ENCODE data around the gene MAPK4.
"Not testable (repeated sequence)": the region's sequence is repeated elsewhere in the genome, so short reads cannot be mapped to it uniquely, and the experiment has no call there.

MAPK4 gene

GRCh38 chr18:50594012-50594411 is 34.1 kb downstream of the MAPK4 start:
- H3K27ac Mint-ChIP-seq: no peak overlapping the region
- no peaks in the 10 kb centered on the region for H3K9me3 Mint-ChIP-seq
- no peaks in the 10 kb centered on the region for H3K27me3 Mint-ChIP-seq
- H3K36me3 Mint-ChIP-seq (ENCODE audit: low read depth): no peaks in the 10 kb centered on the region
- no peak overlapping the region for H3K4me3 Mint-ChIP-seq
- H3K4me1 Mint-ChIP-seq (ENCODE audit: low read depth): no peaks in the 10 kb centered on the region

- Mint-ChIP-seq H3K4me3 (no peak overlapping the region), H3K9me3 (no peaks in the 10 kb centered on the region), H3K27ac (no peak overlapping the region), H3K4me1 (ENCODE audit: low read depth) (no peaks in the 10 kb centered on the region), H3K36me3 (ENCODE audit: low read depth) (no peaks in the 10 kb centered on the region), H3K27me3 (no peaks in the 10 kb centered on the region)
Measured at GRCh38 chr18:50594942-50595341, 35.1 kb downstream of the MAPK4 start.

GRCh38 chr18:50602466-50602865 is 42.6 kb downstream of the MAPK4 start:
- Mint-ChIP-seq H3K9me3 (peaks cover 11% of the 10 kb centered on the region), H3K27me3 (peaks cover 14% of the 10 kb centered on the region), H3K36me3 (ENCODE audit: low read depth) (no peaks in the 10 kb centered on the region), H3K4me1 (ENCODE audit: low read depth) (no peaks in the 10 kb centered on the region), H3K27ac (no peak overlapping the region), H3K4me3 (no peak overlapping the region)

GRCh38 chr18:50606609-50607008 is 46.7 kb downstream of the MAPK4 start:
- H3K9me3 Mint-ChIP-seq: peaks cover 18% of the 10 kb centered on the region
- H3K36me3 Mint-ChIP-seq (ENCODE audit: low read depth): no peaks in the 10 kb centered on the region
- no peak overlapping the region for H3K4me3 Mint-ChIP-seq
- no peaks in the 10 kb centered on the region for H3K4me1 Mint-ChIP-seq (ENCODE audit: low read depth)
- H3K27ac Mint-ChIP-seq: no peak overlapping the region
- peaks cover 10% of the 10 kb centered on the region for H3K27me3 Mint-ChIP-seq

DNA sequence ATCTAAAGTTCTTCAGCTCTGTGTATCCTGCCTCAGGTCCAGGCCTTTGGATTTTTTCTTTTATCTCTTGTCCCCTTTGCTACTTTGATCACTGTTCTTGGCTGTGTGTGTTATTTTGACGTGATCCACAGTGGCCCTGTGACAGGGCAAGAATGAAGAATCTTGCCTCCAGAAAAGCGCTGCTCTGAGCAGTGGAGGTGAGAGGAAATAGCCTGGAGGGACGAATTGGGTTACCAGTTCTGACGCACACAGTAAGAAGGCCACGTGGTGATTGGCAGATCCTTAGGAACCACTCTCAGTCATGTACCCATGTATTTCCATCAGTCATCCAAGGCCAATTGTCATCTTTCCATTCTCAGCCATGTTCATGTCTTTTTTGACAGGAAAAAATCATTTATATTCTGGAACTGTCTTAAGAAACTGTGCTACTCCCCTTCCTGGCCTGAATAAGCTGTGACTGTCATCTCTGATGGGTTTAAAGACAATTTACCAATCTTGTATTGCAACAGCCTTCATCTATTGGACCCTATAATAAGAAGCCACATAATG is 47.6 kb downstream of the MAPK4 start:
- H3K4me1 Mint-ChIP-seq (ENCODE audit: low read depth): no peaks in the 10 kb centered on the region
- H3K9me3 Mint-ChIP-seq: peaks cover 12% of the 10 kb centered on the region
- H3K36me3 Mint-ChIP-seq (ENCODE audit: low read depth): no peaks in the 10 kb centered on the region
- H3K27ac Mint-ChIP-seq: no peak overlapping the region
- peaks cover 4% of the 10 kb centered on the region for H3K27me3 Mint-ChIP-seq
- no peak overlapping the region for H3K4me3 Mint-ChIP-seq

- H3K27me3 Mint-ChIP-seq; H3K4me3 Mint-ChIP-seq; H3K36me3 Mint-ChIP-seq (ENCODE audit: low read depth); H3K27ac Mint-ChIP-seq; H3K4me1 Mint-ChIP-seq (ENCODE audit: low read depth): not testable (repeated sequence)
- peaks cover 12% of the 10 kb centered on the region for H3K9me3 Mint-ChIP-seq
Measured at GRCh38 chr18:50609171-50609570, 49.3 kb downstream of the MAPK4 start.

- Mint-ChIP-seq H3K36me3 (ENCODE audit: low read depth) (no peaks in the 10 kb centered on the region), H3K27me3 (peaks cover 7% of the 10 kb centered on the region), H3K4me3 (no peak overlapping the region), H3K4me1 (ENCODE audit: low read depth) (no peaks in the 10 kb centered on the region), H3K9me3 (peaks cover 12% of the 10 kb centered on the region), H3K27ac (no peak overlapping the region)
Measured at GRCh38 chr18:50610349-50610748, 50.5 kb downstream of the MAPK4 start.

DNA sequence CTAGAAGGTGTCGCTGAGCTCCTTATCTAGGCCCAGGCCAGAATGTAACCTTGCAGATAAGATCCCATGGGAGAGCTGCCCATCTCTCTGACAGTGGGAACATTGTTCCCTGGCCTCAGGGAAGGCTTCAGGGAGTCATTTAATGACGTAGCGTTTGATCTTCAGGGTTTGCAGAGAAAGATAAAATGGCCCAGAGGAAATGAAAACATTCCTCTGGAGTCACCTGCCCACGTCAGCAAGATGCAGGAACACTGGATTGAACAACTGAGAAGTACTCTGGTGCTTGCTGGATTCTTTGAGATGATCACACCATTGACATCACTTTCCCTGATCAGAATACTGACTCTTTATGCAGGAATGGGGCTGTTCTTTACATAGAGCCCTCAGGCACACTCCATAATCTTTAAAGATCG is 51.6 kb downstream of the MAPK4 start:
- peaks cover 12% of the 10 kb centered on the region for H3K9me3 Mint-ChIP-seq
- peaks cover 4% of the 10 kb centered on the region for H3K27me3 Mint-ChIP-seq
- H3K4me1 Mint-ChIP-seq (ENCODE audit: low read depth): no peaks in the 10 kb centered on the region
- H3K4me3 Mint-ChIP-seq: no peak overlapping the region
- H3K27ac Mint-ChIP-seq: no peak overlapping the region
- no peaks in the 10 kb centered on the region for H3K36me3 Mint-ChIP-seq (ENCODE audit: low read depth)

DNA sequence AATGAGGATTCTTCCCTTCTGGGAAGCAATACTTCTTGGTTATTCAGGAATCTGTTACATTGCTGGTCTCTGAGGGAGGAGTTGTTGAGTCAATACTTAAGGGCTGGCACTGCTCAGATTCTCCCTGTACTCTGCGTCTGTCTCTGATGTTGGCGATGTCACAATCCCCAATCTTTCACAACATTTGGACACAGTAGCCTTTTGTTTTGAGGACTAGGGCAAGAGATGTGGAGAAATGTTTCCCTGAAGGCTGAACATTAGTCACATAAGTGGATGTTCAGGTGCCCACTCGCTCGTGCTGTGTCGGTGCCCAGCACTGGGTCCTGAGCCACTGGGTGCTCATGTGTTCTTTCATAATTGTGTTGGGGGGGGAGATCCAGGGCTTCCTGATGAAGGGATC is 55.0 kb downstream of the MAPK4 start:
- no peaks in the 10 kb centered on the region for H3K36me3 Mint-ChIP-seq (ENCODE audit: low read depth)
- H3K27ac Mint-ChIP-seq: no peak overlapping the region
- H3K4me1 Mint-ChIP-seq (ENCODE audit: low read depth): no peaks in the 10 kb centered on the region
- H3K27me3 Mint-ChIP-seq: peaks cover 12% of the 10 kb centered on the region
- peaks cover under 1% of the 10 kb centered on the region for H3K9me3 Mint-ChIP-seq
- no peak overlapping the region for H3K4me3 Mint-ChIP-seq

GRCh38 chr18:50616484-50617048 is 56.7 kb downstream of the MAPK4 start:
- Mint-ChIP-seq H3K27me3 (peaks cover 12% of the 10 kb centered on the region), H3K4me1 (ENCODE audit: low read depth) (no peaks in the 10 kb centered on the region), H3K27ac (no peak overlapping the region), H3K36me3 (ENCODE audit: low read depth) (no peaks in the 10 kb centered on the region), H3K9me3 (no peaks in the 10 kb centered on the region), H3K4me3 (no peak overlapping the region)

DNA sequence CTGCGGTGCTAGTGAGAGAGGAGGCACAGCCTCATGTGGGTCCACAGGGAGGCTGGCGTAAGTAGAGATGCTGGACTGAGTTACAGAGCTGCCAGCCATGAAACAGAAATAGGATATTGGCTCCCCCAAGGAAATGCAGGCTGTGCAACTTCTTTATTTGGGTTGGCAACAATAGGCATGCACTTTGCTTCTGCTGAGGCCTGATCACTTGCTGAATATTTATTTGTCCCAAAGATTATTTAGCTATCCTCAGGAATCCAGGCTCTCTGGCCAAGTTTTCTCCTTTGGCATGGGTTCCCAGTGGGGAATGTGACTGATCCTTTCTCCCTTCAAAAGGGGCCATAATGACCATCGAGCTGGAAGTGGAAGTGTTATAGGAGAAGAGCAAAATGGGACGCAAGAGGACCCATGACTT is 60.0 kb downstream of the MAPK4 start:
- H3K4me1 Mint-ChIP-seq (ENCODE audit: low read depth): no peaks in the 10 kb centered on the region
- no peak overlapping the region for H3K27ac Mint-ChIP-seq
- H3K36me3 Mint-ChIP-seq (ENCODE audit: low read depth): no peaks in the 10 kb centered on the region
- H3K4me3 Mint-ChIP-seq: no peak overlapping the region
- H3K9me3 Mint-ChIP-seq: no peaks in the 10 kb centered on the region
- H3K27me3 Mint-ChIP-seq: peaks cover 10% of the 10 kb centered on the region

DNA sequence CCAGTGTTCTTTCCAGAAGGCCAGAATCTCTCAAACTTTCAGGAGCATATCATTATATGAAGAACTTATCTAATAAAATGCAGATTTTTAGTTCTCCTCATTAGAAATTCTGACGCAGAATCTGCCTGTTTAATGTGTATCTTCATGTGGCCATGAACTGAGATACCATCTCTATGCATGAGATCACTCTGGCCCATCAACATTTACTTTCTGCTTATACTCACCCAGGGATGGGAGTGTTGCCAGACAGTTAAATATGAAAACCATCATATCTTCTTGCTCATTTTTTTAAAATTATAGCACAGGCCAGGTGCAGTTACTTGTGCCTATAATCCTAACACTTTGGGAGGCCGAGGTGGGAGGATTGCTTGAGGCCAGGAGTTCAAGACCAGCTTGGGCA is 60.4 kb downstream of the MAPK4 start:
- Mint-ChIP-seq H3K4me1 (ENCODE audit: low read depth) (no peaks in the 10 kb centered on the region), H3K36me3 (ENCODE audit: low read depth) (no peaks in the 10 kb centered on the region), H3K27ac (no peak overlapping the region), H3K9me3 (no peaks in the 10 kb centered on the region), H3K27me3 (peaks cover 8% of the 10 kb centered on the region), H3K4me3 (no peak overlapping the region)

GRCh38 chr18:50621366-50621765 is 61.5 kb downstream of the MAPK4 start:
- H3K27me3 Mint-ChIP-seq: peaks cover 8% of the 10 kb centered on the region
- no peak overlapping the region for H3K4me3 Mint-ChIP-seq
- H3K4me1 Mint-ChIP-seq (ENCODE audit: low read depth): no peaks in the 10 kb centered on the region
- H3K36me3 Mint-ChIP-seq (ENCODE audit: low read depth): no peaks in the 10 kb centered on the region
- H3K27ac Mint-ChIP-seq: no peak overlapping the region
- no peaks in the 10 kb centered on the region for H3K9me3 Mint-ChIP-seq

DNA sequence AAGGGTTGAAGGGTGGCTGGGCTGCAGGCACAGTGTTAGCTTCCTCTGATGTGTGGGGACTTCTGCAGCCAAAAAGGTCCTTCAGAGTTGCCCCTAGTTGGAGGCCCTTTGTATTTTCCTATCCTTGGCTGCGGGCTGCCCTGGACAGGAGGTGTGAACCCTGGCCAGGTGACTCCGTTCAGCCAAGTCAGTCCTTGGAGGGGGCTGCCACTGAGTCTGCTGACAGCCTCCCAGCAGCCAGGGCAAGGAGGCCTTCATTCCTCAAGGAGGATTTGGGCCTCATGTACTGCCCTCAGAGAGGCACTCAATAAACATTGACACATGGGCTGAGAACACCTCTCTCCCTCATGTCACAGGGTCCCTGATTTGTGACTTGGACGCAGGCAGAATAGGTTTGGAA is 62.4 kb downstream of the MAPK4 start:
- no peaks in the 10 kb centered on the region for H3K4me1 Mint-ChIP-seq (ENCODE audit: low read depth)
- H3K36me3 Mint-ChIP-seq (ENCODE audit: low read depth): no peaks in the 10 kb centered on the region
- peaks cover 4% of the 10 kb centered on the region for H3K27me3 Mint-ChIP-seq
- H3K27ac Mint-ChIP-seq: no peak overlapping the region
- no peak overlapping the region for H3K4me3 Mint-ChIP-seq
- H3K9me3 Mint-ChIP-seq: no peaks in the 10 kb centered on the region

GRCh38 chr18:50622865-50623393 is 63.0 kb downstream of the MAPK4 start:
- Mint-ChIP-seq H3K27ac (no peak overlapping the region), H3K9me3 (no peaks in the 10 kb centered on the region), H3K4me1 (ENCODE audit: low read depth) (no peaks in the 10 kb centered on the region), H3K4me3 (no peak overlapping the region), H3K27me3 (peaks cover 3% of the 10 kb centered on the region), H3K36me3 (ENCODE audit: low read depth) (no peaks in the 10 kb centered on the region)

Measured in stimulated activated naive CD8-positive, alpha-beta T cell treated with anti-CD3 and anti-CD28 coated beads, Interleukin-15, Interleukin-2, amounts not matched to agents 100 ng/mL and 50 ng/mL, for 24 hours (primary cell).